Measurements from ENCODE around the gene CREB5.

The CREB5 gene

GRCh38 chr7:28480595-28480994 is 68.3 kb downstream of the CREB5 start:
- FAIRE-seq = no peak

GRCh38 chr7:28481091-28481926 is 69.0 kb downstream of the CREB5 start:
- FAIRE-seq = no peak

- FAIRE-seq = no peak
Measured at GRCh38 chr7:28483112-28483511, 70.8 kb downstream of the CREB5 start.

- no peak for FAIRE-seq
Measured at GRCh38 chr7:28483908-28484605, 71.7 kb downstream of the CREB5 start.

- no peak for FAIRE-seq
Measured at GRCh38 chr7:28484606-28484935, 72.3 kb downstream of the CREB5 start.

- no peak for FAIRE-seq
Measured at GRCh38 chr7:28487487-28487886, 75.2 kb downstream of the CREB5 start.

- no peak for FAIRE-seq
Measured at GRCh38 chr7:28488061-28488791, 75.9 kb downstream of the CREB5 start.

GRCh38 chr7:28490831-28491230 is 78.5 kb downstream of the CREB5 start:
- FAIRE-seq = no peak

- FAIRE-seq = no peak
Measured at GRCh38 chr7:28493477-28493876, 81.2 kb downstream of the CREB5 start.

- FAIRE-seq = no peak
Measured at GRCh38 chr7:28497009-28497408, 84.7 kb downstream of the CREB5 start.

- no peak for FAIRE-seq
Measured at GRCh38 chr7:28498636-28499035, 86.3 kb downstream of the CREB5 start.

GRCh38 chr7:28500138-28500537 is 87.8 kb downstream of the CREB5 start:
- FAIRE-seq = no peak

- no peak for FAIRE-seq
Measured at GRCh38 chr7:28502408-28502807, 90.1 kb downstream of the CREB5 start.

GRCh38 chr7:28503396-28503795 is 91.1 kb downstream of the CREB5 start:
- FAIRE-seq = no peak

- no peak for FAIRE-seq
Measured at GRCh38 chr7:28505014-28505413, 92.7 kb downstream of the CREB5 start.

- no peak for FAIRE-seq
Measured at GRCh38 chr7:28505867-28506266, 93.5 kb downstream of the CREB5 start.

- FAIRE-seq = no peak
Measured at GRCh38 chr7:28507525-28508282, 95.4 kb downstream of the CREB5 start.

GRCh38 chr7:28509251-28510025 is 97.1 kb downstream of the CREB5 start:
- no peak for FAIRE-seq

- no peak for FAIRE-seq
Measured at GRCh38 chr7:28510026-28510369, 97.7 kb downstream of the CREB5 start.

GRCh38 chr7:28512668-28513440 is 100.5 kb downstream of the CREB5 start:
- FAIRE-seq = no peak

- no peak for FAIRE-seq
Measured at GRCh38 chr7:28516390-28517172, 104.3 kb downstream of the CREB5 start.

All from TTC549 (cell line).